ENCODE data around the gene GUCY1A2. TPM values are rescaled to one million over a fixed set of nuclear protein-coding genes. Genes with fewer than 3 reads are reported as not detected.

Gene GUCY1A2
- total RNA-seq, 4 donors from 2014 or later = 0.37 to 2.0 (median 0.67) TPM

- WGBS, 2 donors (ENCODE audit: low coverage in 1 of 2) = 45% methylated on average over 2 of the region's 2 CpGs; no CpG with 5 or more reads in 1 of the 2 donors
- H3K9me3 ChIP-seq = no peaks in the 10 kb centered on the region
- H3K4me1 ChIP-seq = no peaks in the 10 kb centered on the region
- no peaks in the 10 kb centered on the region for H3K36me3 ChIP-seq
- no peaks in the 10 kb centered on the region for H3K27me3 ChIP-seq
- no peak for DNase-seq
- H3K27ac ChIP-seq = no peak overlapping the region
- intact Hi-C loops (cut with DNase I; ENCODE audit: low total_unique reads) = no loop called here
- in situ Hi-C loops (cut with MboI; ENCODE audit: low pct_ligation_motif_present in 1 of 4, low pct_unique_long_range_greater_than_20kb in 1 of 4, low sequenced_read_pairs in 3 of 4) = no loop called here
- TF ChIP-seq EP300 (IDR thresholded peaks at IDR 0.05; ENCODE audit: low read depth) (no peak), POLR2A (IDR thresholded peaks at IDR 0.05) (no peak), POLR2AphosphoS5 (IDR thresholded peaks at IDR 0.05) (no peak), CTCF (IDR thresholded peaks at IDR 0.05) (no peak)
- H3K4me3 ChIP-seq = no peak overlapping the region
These were observed 22.3 kb upstream of the GUCY1A2 start for GRCh38 chr11:107040433-107041087.

- Histone ChIP-seq H3K9me3 (no peaks in the 10 kb centered on the region), H3K4me3 (no peak overlapping the region), H3K36me3 (no peaks in the 10 kb centered on the region), H3K27me3 (peaks cover 18% of the 10 kb centered on the region), H3K4me1 (no peaks in the 10 kb centered on the region), H3K27ac (no peak overlapping the region)
- intact Hi-C loops (cut with DNase I; ENCODE audit: low total_unique reads) = no loop called here
- in situ Hi-C loops (cut with MboI; ENCODE audit: low pct_ligation_motif_present in 1 of 4, low pct_unique_long_range_greater_than_20kb in 1 of 4, low sequenced_read_pairs in 3 of 4) = no loop called here
- no peak for DNase-seq
- TF ChIP-seq CTCF (IDR thresholded peaks at IDR 0.05) (no peak), POLR2AphosphoS5 (IDR thresholded peaks at IDR 0.05) (no peak), POLR2A (IDR thresholded peaks at IDR 0.05) (no peak), EP300 (IDR thresholded peaks at IDR 0.05; ENCODE audit: low read depth) (no peak)
These were observed 7.4 kb upstream of the GUCY1A2 start for GRCh38 chr11:107025673-107026072.

- Histone ChIP-seq H3K9me3 (no peaks in the 10 kb centered on the region), H3K27me3 (peaks cover 64% of the 10 kb centered on the region), H3K4me3 (no peak overlapping the region), H3K4me1 (peaks cover 0 to 11% (median 8%) of the 10 kb centered on the region in 4 donors), H3K27ac (no peak overlapping the region), H3K36me3 (no peaks in the 10 kb centered on the region)
- WGBS, 2 donors (ENCODE audit: low coverage in 1 of 2) = 50 to 68% methylated on average over 2 of the region's 2 CpGs
- intact Hi-C loops (cut with DNase I; ENCODE audit: low total_unique reads) (no loop called here), in situ Hi-C loops (cut with MboI; ENCODE audit: low pct_ligation_motif_present in 1 of 4, low pct_unique_long_range_greater_than_20kb in 1 of 4, low sequenced_read_pairs in 3 of 4) (no loop called here)
- TF ChIP-seq POLR2AphosphoS5 (IDR thresholded peaks at IDR 0.05) = no peak
- TF ChIP-seq POLR2A (IDR thresholded peaks at IDR 0.05) = no peak
- TF ChIP-seq EP300 (IDR thresholded peaks at IDR 0.05; ENCODE audit: low read depth) = no peak
- TF ChIP-seq CTCF (IDR thresholded peaks at IDR 0.05) = no peak
- no peak for DNase-seq
These were observed 2.3 kb upstream of the GUCY1A2 start for GRCh38 chr11:107020594-107020993.

GRCh38 chr11:107018902-107019493 lies 722 bp upstream of the GUCY1A2 start:
- H3K27ac ChIP-seq = no peak overlapping the region
- H3K27me3 ChIP-seq = peaks cover 64% of the 10 kb centered on the region
- H3K9me3 ChIP-seq = no peaks in the 10 kb centered on the region
- DNase-seq = peak; percentile 14
- H3K36me3 ChIP-seq = no peaks in the 10 kb centered on the region
- intact Hi-C loops (cut with DNase I; ENCODE audit: low total_unique reads) = no loop called here
- 11% methylated on average over 36 of the region's 36 CpGs; no CpG with 5 or more reads in 1 of the 2 donors for WGBS, 2 donors (ENCODE audit: low coverage in 1 of 2)
- peaks cover 0 to 11% (median 8%) of the 10 kb centered on the region in 4 donors for H3K4me1 ChIP-seq
- H3K4me3 ChIP-seq = peak overlapping the region in 3 of 4 donors; percentile 7 to 47 (median 40)
- no peak for TF ChIP-seq POLR2A (IDR thresholded peaks at IDR 0.05)
- TF ChIP-seq POLR2AphosphoS5 (IDR thresholded peaks at IDR 0.05) = no peak
- no peak for TF ChIP-seq EP300 (IDR thresholded peaks at IDR 0.05; ENCODE audit: low read depth)
- TF ChIP-seq CTCF (IDR thresholded peaks at IDR 0.05) = no peak
- in situ Hi-C loops (cut with MboI; ENCODE audit: low pct_ligation_motif_present in 1 of 4, low pct_unique_long_range_greater_than_20kb in 1 of 4, low sequenced_read_pairs in 3 of 4) = no loop called here

All from transverse colon (tissue), 4 donors.